Skeletal muscle satellite cell (primary cell): ENCODE measurements around the gene KCTD8.
"Not testable (repeated sequence)": the region's sequence is repeated elsewhere in the genome, so short reads cannot be mapped to it uniquely, and the experiment has no call there.

Experiments
- H3K27me3 ChIP-seq: 2 replicates; pipeline ENCODE4 v1.7.0; 2013; ENCODE audit warnings: low read length; ENCODE audit not compliant: control insufficient read depth, insufficient read depth
- H3K36me3 ChIP-seq: 2 replicates; pipeline ENCODE4 v1.7.0; 2013; ENCODE audit warnings: mild to moderate bottlenecking, control low read depth, low read length; ENCODE audit not compliant: insufficient read depth
- H3K4me1 ChIP-seq: 2 replicates; pipeline ENCODE4 v1.7.0; 2013; ENCODE audit warnings: low read length; ENCODE audit not compliant: control insufficient read depth, insufficient read depth
- H3K4me2 ChIP-seq: 2 replicates; pipeline ENCODE4 v1.7.0; 2013; ENCODE audit warnings: mild to moderate bottlenecking, low read length
- H3K4me3 ChIP-seq: 2 replicates; pipeline ENCODE4 v1.7.0; 2013; ENCODE audit warnings: low read length
- H3K9ac ChIP-seq: 2 replicates; pipeline ENCODE4 v1.7.0; 2013; ENCODE audit warnings: mild to moderate bottlenecking, low read depth, low read length, moderate library complexity
- H3K9me3 ChIP-seq: replicated peaks from 2 replicates; pipeline ENCODE4 v1.7.0; 2013; ENCODE audit warnings: mild to moderate bottlenecking, control low read depth, low read length

The KCTD8 gene

DNA sequence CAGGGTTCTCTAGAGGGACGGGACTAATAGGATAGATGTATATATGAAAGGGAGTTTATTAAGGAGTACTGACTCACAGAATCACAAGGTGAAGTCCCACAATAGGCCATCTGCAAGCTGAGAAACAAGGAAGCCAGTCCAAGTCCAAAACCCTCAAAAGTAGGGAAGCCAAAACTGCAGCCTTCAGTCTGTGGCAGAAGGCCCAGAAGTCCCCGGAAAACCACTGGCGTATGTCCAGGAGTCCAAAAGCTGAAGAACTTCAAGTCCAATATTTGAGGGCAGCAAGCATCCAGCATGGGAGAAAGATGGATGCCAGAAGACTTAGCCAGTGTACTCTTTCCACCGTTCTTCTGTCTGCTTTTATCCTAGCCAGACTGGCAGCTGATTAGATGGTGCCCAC lies 227.2 kb downstream of the KCTD8 start:
- Histone ChIP-seq H3K4me3 (no peak overlapping the region), H3K4me2 (no peak overlapping the region), H3K9me3 (peaks cover 3% of the 10 kb centered on the region), H3K9ac (no peak overlapping the region), H3K27me3 (no peaks in the 10 kb centered on the region), H3K36me3 (no peaks in the 10 kb centered on the region), H3K4me1 (peaks cover 25% of the 10 kb centered on the region)

DNA sequence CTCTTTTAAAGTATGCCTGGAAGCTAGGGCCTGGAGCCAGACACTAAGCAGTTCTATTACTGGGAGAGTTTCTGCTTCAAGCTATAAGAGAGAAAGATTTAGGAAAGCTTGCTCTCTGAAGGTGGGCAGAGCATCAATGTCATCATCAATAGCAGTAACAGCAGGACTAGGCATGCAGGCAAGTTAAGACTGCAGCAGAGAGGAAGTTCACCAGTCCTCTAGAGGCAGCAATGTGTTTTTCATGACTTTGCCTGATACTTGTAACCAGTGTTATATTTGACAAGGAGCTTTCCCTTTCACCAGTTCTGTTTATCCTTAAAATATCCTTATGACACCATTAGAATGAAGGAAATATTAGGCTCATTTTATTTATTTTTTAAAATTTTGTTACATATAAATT lies 237.9 kb downstream of the KCTD8 start:
- H3K4me1 ChIP-seq, result peaks cover 7% of the 10 kb centered on the region
- H3K4me3 ChIP-seq, result no peak overlapping the region
- no peaks in the 10 kb centered on the region for H3K36me3 ChIP-seq
- no peaks in the 10 kb centered on the region for H3K27me3 ChIP-seq
- H3K4me2 ChIP-seq, result no peak overlapping the region
- H3K9ac ChIP-seq, result no peak overlapping the region
- no peaks in the 10 kb centered on the region for H3K9me3 ChIP-seq

DNA sequence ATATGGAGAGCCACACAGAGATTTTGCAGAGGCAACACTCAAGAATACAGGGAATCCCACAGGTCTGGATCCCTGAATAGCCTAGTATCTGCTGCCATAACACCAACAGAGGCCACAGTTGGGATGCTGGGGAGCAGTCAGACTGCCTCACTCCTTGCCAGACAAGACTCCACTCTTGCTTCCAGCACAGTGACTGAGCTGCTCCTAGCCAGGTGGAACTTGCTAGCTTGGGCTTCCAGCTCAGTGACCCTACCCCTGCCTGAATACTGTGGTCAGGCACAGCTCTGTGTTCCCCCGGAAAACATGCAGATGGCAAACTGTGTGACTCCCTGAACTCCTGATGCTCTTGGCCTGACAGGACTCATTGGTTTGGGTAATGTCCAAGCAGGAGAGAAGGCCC lies 251.8 kb downstream of the KCTD8 start:
- Histone ChIP-seq H3K4me1 (peaks cover 6% of the 10 kb centered on the region), H3K36me3 (no peaks in the 10 kb centered on the region), H3K27me3 (no peaks in the 10 kb centered on the region), H3K9me3 (no peaks in the 10 kb centered on the region), H3K4me2 (no peak overlapping the region), H3K4me3 (no peak overlapping the region), H3K9ac (no peak overlapping the region)

DNA sequence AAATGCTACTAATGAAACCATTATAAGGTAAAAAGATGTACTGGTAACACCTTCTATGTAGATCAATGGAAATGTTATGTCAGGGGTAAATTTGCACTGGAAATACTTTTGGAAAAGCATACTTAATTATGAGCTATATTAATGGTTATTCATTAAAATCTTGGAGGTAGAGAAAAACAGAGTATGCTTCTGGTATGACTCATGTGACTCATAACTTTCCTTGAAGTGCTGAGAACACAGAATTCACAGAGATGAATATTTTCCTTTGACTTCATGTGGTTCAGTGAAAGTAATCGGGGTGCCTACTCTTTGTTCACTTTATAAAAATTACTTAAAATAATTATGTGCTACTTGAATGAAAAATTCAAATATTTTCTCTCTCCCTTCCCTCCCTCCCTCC lies 254.2 kb downstream of the KCTD8 start:
- Histone ChIP-seq H3K27me3 (no peaks in the 10 kb centered on the region), H3K4me2 (no peak overlapping the region), H3K4me1 (peaks cover 6% of the 10 kb centered on the region), H3K36me3 (no peaks in the 10 kb centered on the region), H3K9ac (no peak overlapping the region), H3K4me3 (no peak overlapping the region), H3K9me3 (no peaks in the 10 kb centered on the region)

DNA sequence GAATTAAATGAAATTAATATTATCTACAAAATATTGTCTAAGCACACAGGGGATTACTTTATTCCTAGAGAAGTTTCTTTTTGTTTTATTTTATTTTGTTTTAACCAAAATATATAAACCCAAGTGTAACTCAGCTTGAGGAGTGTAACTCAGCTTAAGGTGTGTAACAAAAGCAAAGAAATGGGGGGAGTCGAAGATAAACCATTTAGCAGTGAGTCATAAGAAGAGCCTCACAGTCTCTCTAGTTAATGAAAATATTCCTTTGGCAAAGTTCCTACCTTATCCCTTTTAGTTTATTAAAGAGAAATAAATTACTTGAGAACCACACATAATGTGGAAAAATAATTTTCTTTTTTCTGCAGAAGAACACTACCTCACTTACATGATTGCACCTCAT lies 261.8 kb downstream of the KCTD8 start:
- Histone ChIP-seq H3K9me3 (no peaks in the 10 kb centered on the region), H3K9ac (no peak overlapping the region), H3K4me3 (no peak overlapping the region), H3K36me3 (no peaks in the 10 kb centered on the region), H3K4me1 (no peaks in the 10 kb centered on the region), H3K27me3 (no peaks in the 10 kb centered on the region), H3K4me2 (no peak overlapping the region)

DNA sequence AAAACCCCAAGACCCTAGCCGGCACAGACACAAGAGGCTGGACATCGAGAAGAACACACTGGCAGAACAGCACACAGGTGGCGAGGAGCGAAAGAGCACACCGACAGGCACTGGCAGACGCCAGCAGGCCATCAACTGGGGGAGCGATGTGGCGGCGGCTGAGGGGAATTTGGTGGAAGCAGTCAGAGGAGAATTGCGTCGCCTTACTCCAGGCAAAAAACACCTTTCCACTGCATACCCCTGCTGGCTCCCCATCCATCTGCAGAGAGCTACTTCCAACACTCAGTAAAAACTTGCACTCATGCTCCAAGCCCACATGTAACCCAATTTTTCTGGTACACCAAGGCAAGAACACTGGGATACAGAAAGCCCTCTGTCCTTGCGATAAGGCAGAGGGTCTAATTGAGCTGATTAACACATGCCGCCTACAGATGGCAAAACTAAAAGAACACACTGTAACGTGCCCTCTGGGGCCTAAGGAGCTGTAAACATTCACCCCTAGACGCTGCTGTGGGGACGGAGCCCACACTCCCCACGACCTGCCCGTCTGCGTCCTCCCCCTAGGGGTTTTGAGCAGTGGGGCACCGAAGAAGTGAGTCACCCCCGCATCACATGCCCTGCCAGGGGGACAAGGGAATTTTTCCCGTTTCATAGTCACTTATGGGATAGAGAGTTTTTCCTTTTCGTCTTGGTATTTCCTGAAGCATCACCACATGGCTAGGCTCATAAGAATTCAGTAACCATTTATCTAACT lies 262.3 kb downstream of the KCTD8 start:
- no peak overlapping the region for H3K4me2 ChIP-seq
- H3K4me3 ChIP-seq, result no peak overlapping the region
- H3K9ac ChIP-seq, result no peak overlapping the region
- H3K9me3 ChIP-seq, result no peaks in the 10 kb centered on the region
- H3K4me1 ChIP-seq, result no peaks in the 10 kb centered on the region
- H3K36me3 ChIP-seq, result no peaks in the 10 kb centered on the region
- no peaks in the 10 kb centered on the region for H3K27me3 ChIP-seq

DNA sequence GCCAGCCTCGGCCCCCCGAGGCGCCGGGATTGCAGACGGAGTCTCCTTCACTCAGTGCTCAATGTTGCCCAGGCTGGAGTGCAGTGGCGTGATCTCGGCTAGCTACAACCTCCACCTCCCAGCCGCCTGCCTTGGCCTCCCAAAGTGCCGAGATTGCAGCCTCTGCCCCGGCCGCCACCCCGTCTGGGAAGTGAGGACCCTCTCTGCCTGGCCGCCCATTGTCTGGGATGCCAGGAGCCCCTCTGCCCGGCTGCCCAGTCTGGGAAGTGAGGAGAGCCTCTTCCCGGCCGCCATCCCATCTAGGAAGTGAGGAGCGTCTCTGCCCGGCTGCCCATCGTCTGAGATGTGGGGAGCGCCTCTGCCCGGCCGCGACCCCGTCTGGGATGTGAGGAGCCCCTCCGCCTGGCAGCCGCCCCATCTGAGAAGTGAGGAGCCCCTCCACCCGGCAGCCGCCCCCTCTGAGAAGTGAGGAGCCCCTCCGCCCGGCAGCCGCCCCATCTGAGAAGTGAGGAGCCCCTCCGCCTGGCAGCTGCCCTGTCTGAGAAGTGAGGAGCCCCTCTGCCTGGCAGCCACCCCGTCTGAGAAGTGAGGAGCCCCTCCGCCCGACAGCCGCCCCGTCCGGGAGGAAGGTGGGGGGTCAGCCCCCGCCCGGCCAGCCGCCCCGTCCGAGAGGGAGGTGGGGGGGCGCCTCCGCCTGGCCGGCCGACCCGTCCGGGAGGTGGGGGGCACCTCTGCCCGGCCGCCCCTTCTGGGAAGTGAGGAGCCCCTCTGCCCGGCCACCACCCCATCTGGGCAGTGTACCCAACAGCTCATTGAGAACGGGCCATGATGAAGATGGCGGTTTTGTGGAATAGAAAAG lies 266.9 kb downstream of the KCTD8 start:
- not testable (repeated sequence) for H3K4me2 ChIP-seq, H3K27me3 ChIP-seq, H3K36me3 ChIP-seq, H3K9ac ChIP-seq, H3K4me1 ChIP-seq, H3K9me3 ChIP-seq, H3K4me3 ChIP-seq

DNA sequence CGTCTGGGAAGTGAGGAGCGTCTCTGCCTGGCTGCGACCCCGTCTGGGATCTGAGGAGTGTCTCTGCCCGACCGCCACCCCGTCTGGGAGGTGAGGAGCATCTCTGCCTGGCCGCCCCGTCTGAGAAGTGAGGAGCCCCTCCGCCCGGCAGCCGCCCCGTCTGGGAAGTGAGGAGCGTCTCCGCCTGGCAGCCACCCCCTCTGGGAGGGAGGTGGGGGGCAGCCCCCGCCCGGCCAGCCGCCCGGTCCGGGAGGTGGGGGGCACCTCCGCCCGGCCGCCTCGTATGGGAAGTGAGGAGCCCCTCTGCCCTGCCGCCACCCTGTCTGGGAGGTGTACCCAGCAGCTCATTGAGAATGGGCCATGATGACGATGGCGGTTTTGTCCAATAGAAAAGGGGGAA lies 280.8 kb downstream of the KCTD8 start:
- not testable (repeated sequence) for H3K4me1 ChIP-seq, H3K27me3 ChIP-seq, H3K4me2 ChIP-seq, H3K9me3 ChIP-seq, H3K4me3 ChIP-seq, H3K9ac ChIP-seq, H3K36me3 ChIP-seq

DNA sequence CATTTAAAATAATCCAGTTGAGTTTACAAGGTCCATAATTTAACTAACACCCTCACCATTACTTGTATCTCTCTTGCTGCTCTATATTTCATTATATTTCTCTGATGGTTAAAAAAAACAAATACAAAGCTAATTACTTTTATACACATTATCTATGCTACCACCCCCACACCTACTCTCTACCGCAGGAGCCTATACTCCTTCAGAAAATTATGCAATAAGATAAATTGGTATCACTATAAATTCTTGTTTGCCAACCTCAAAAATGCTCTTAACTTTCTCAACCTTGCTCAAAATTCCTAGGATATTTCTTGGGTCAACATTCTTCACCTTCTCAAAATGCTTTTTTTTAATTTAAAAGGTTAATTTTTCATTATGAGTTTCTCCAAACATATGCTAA lies 282.7 kb downstream of the KCTD8 start:
- no peaks in the 10 kb centered on the region for H3K9me3 ChIP-seq
- no peak overlapping the region for H3K9ac ChIP-seq
- H3K36me3 ChIP-seq, result no peaks in the 10 kb centered on the region
- no peaks in the 10 kb centered on the region for H3K27me3 ChIP-seq
- no peak overlapping the region for H3K4me3 ChIP-seq
- no peak overlapping the region for H3K4me2 ChIP-seq
- H3K4me1 ChIP-seq, result no peaks in the 10 kb centered on the region

DNA sequence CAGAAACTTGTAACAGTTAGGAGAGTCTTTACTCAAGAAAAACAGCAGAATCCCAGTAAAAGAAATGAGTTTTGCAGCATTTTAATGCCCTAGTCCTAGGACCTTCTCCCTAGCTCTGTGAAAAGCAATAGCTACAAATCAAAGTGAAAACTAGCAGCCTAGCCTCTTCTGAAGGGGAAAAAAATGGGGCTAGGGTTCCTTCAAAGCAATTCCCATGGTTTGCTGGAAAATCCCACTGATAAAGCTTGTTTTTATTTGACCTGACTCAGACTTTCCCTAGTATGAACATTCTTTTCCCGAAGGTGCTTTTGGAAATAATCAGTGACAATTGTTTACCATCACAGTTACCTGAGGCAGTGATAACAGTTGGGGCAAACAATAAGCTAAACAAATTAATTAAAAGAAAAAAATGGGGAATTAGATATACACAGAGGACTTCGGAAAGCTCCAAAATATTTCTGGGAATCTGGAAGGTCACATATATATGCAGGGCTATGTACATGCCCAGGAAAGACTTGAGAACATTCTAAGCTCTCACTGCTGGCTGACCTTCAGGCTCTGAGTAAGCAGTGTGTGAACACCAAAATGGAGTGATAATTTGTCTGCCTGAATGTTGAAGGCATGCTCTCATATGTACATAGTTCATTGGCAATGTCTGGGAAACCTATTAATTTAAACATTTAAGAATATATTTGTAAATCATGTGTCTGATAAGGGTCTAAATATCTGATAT lies 285.9 kb downstream of the KCTD8 start:
- H3K27me3 ChIP-seq, result no peaks in the 10 kb centered on the region
- H3K4me3 ChIP-seq, result no peak overlapping the region
- no peaks in the 10 kb centered on the region for H3K9me3 ChIP-seq
- H3K4me2 ChIP-seq, result no peak overlapping the region
- no peaks in the 10 kb centered on the region for H3K36me3 ChIP-seq
- peaks cover 9% of the 10 kb centered on the region for H3K4me1 ChIP-seq
- H3K9ac ChIP-seq, result no peak overlapping the region

DNA sequence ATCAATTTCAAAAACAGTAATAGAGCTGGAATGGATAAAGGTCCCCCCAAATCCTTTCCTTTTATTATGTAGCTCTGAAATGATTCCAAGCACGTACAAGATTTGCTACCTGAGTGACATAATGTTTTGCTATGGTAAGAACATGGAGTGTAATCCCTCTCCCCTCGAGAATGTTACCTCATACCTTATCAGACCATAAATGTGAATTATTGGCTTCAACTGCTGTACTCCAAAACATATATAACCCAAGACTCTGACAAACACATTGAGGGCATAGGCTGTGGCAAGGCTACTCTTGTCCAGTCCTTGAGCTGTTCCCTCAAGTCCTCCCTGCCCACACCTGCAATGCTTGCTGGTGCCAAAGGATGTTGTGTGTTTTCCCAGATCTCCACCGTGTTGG lies 286.9 kb downstream of the KCTD8 start:
- no peaks in the 10 kb centered on the region for H3K27me3 ChIP-seq
- no peak overlapping the region for H3K9ac ChIP-seq
- H3K4me3 ChIP-seq, result no peak overlapping the region
- no peak overlapping the region for H3K4me2 ChIP-seq
- H3K4me1 ChIP-seq, result peaks cover 16% of the 10 kb centered on the region
- H3K9me3 ChIP-seq, result no peaks in the 10 kb centered on the region
- no peaks in the 10 kb centered on the region for H3K36me3 ChIP-seq
